Stimulated activated CD4-positive, alpha-beta T cell treated with anti-CD3 and anti-CD28 coated beads, Interleukin-15, amount 100 ng/mL, for 1 hour (primary cell): ENCODE measurements around the gene VAV3.

ENCODE experiments used
- DNase-seq, 2 donors: peaks; one replicate each; pipeline ENCODE4 v3.0.0-alpha.2; 2020; ENCODE audit warnings: low read depth in 1 of 2, low spot score in 1 of 2

The VAV3 gene

GRCh38 chr1:107604825-107605224 is 360.2 kb downstream of the VAV3 start:
- DNase-seq = no peak

- no peak for DNase-seq
Measured at GRCh38 chr1:107600607-107601160, 364.3 kb downstream of the VAV3 start.

GRCh38 chr1:107599220-107599619 is 365.8 kb downstream of the VAV3 start:
- DNase-seq = no peak

GRCh38 chr1:107597290-107597689 is 367.7 kb downstream of the VAV3 start:
- DNase-seq = no peak

- no peak for DNase-seq
Measured at GRCh38 chr1:107594536-107594935, 370.4 kb downstream of the VAV3 start.

- DNase-seq = no peak
Measured at GRCh38 chr1:107593501-107594209, 371.3 kb downstream of the VAV3 start.

- DNase-seq = no peak
Measured at GRCh38 chr1:107590900-107591622, 373.9 kb downstream of the VAV3 start.

GRCh38 chr1:107590087-107590486 is 374.9 kb downstream of the VAV3 start:
- no peak for DNase-seq

GRCh38 chr1:107588321-107588720 is 376.7 kb downstream of the VAV3 start:
- DNase-seq = no peak

- no peak for DNase-seq
Measured at GRCh38 chr1:107575226-107575625, 389.8 kb downstream of the VAV3 start.

GRCh38 chr1:107574044-107574443 is 390.9 kb downstream of the VAV3 start:
- no peak for DNase-seq

- DNase-seq = no peak
Measured at GRCh38 chr1:107572674-107573211, 392.2 kb downstream of the VAV3 start.

GRCh38 chr1:107570768-107571167 is 394.2 kb downstream of the VAV3 start:
- DNase-seq = no peak

GRCh38 chr1:107563441-107563840 is 401.5 kb downstream of the VAV3 start:
- DNase-seq = no peak

GRCh38 chr1:107559881-107560280 is 405.1 kb downstream of the VAV3 start:
- DNase-seq = no peak

GRCh38 chr1:107557095-107557494 is 407.9 kb downstream of the VAV3 start:
- DNase-seq = no peak

GRCh38 chr1:107555578-107555977 is 409.4 kb downstream of the VAV3 start:
- DNase-seq = no peak

- DNase-seq = no peak
Measured at GRCh38 chr1:107552781-107553180, 412.2 kb downstream of the VAV3 start.

- no peak for DNase-seq
Measured at GRCh38 chr1:107551456-107551855, 413.5 kb downstream of the VAV3 start.

GRCh38 chr1:107550358-107550757 is 414.6 kb downstream of the VAV3 start:
- DNase-seq = no peak

GRCh38 chr1:107549152-107549810 is 415.7 kb downstream of the VAV3 start:
- no peak for DNase-seq

GRCh38 chr1:107548276-107548675 is 416.7 kb downstream of the VAV3 start:
- no peak for DNase-seq
